Endodermal cell (in vitro differentiated cells): ENCODE data around the gene CIBAR2. TPM values are rescaled to one million over a fixed set of nuclear protein-coding genes. Genes with fewer than 3 reads are reported as not detected.

Source experiments
- DNase-seq: peaks from one replicate; pipeline ENCODE4 v3.0.0-alpha.2; 2017
- H3K27ac ChIP-seq: 2 replicates; pipeline ENCODE4 v1.5.1; 2013; ENCODE audit warnings: mild to moderate bottlenecking, low read depth, low read length, moderate library complexity
- H3K27me3 ChIP-seq: 2 replicates; pipeline ENCODE4 v1.6.1; 2013; ENCODE audit warnings: mild to moderate bottlenecking, low read length, moderate library complexity; ENCODE audit not compliant: insufficient read depth, control insufficient read depth, poor library complexity, severe bottlenecking
- H3K36me3 ChIP-seq: 2 replicates; pipeline ENCODE4 v1.7.0; 2013; ENCODE audit warnings: mild to moderate bottlenecking, low read length, moderate library complexity; ENCODE audit not compliant: control insufficient read depth, insufficient read depth
- H3K4me1 ChIP-seq: one replicate; pipeline ENCODE4 v1.7.0; 2013; ENCODE audit warnings: low read length; ENCODE audit not compliant: control insufficient read depth, insufficient read depth
- H3K4me3 ChIP-seq: 2 replicates; pipeline ENCODE4 v1.5.1; 2013; ENCODE audit warnings: mild to moderate bottlenecking, low read length, moderate library complexity
- H3K9ac ChIP-seq: 2 replicates; pipeline ENCODE4 v1.6.1; 2013; ENCODE audit warnings: mild to moderate bottlenecking, low read length, moderate library complexity; ENCODE audit not compliant: poor library complexity, severe bottlenecking; ENCODE audit errors: extremely low read depth
- H3K9me3 ChIP-seq: 2 replicates; pipeline ENCODE4 v1.6.1; 2013; ENCODE audit warnings: mild to moderate bottlenecking, low read length, moderate library complexity; ENCODE audit not compliant: control insufficient read depth
- H3K27ac Mint-ChIP-seq: 2 replicates; pipeline ENCODE4 v1.8.0; 2020; ENCODE audit warnings: mixed read lengths
- H3K27me3 Mint-ChIP-seq: 2 replicates; pipeline ENCODE4 v1.8.0; 2021; ENCODE audit warnings: mild to moderate bottlenecking, mixed read lengths; ENCODE audit not compliant: insufficient read depth
- H3K36me3 Mint-ChIP-seq: 2 replicates; pipeline ENCODE4 v1.8.0; 2020; ENCODE audit warnings: low read depth, mixed read lengths
- H3K4me1 Mint-ChIP-seq: 2 replicates; pipeline ENCODE4 v1.8.0; 2020; ENCODE audit warnings: mixed read lengths
- H3K4me3 Mint-ChIP-seq: 2 replicates; pipeline ENCODE4 v1.8.0; 2020; ENCODE audit warnings: mild to moderate bottlenecking, moderate library complexity, mixed read lengths
- H3K9me3 Mint-ChIP-seq: 2 replicates; pipeline ENCODE4 v1.8.0; 2020; ENCODE audit warnings: mild to moderate bottlenecking, mixed read lengths
- WGBS, 2 experiments: methylation state at CpG; one replicate each; pipeline versions ENCODE4 v1.1.5 to v1.1.7; 2013; ENCODE audit warnings: missing lambda C conversion rate in 2 of 2, mixed read lengths in 1 of 2; ENCODE audit not compliant: insufficient coverage in 1 of 2, insufficient read length in 1 of 2; 5-methylcytosine and 5-hydroxymethylcytosine counted together
- total RNA-seq, 2 donors: library from RNA; stranded (reverse); fragmentation: NEBNext Ultra II Directional in 1 of 2; extraction: Animal tissue kit (Norgen Biotek cat#: 25700) in 1 of 2; gene quantifications; 2 replicates in 1 of 2; 3 replicates in 1 of 2; pipeline ENCODE4 v1.2.1, GENCODE V29; 2021
- TF ChIP-seq, protein P1 (sequence below): fragments of 200-600 bp; sonication (generic); conservative IDR thresholded peaks from 2 replicates; pipeline ENCODE4 v1.5.0; 2021; ENCODE audit warnings: antibody characterized with exemption, mild to moderate bottlenecking

CIBAR2 gene
- total RNA-seq, 2 donors from 2014 or later = not detected

DNA sequence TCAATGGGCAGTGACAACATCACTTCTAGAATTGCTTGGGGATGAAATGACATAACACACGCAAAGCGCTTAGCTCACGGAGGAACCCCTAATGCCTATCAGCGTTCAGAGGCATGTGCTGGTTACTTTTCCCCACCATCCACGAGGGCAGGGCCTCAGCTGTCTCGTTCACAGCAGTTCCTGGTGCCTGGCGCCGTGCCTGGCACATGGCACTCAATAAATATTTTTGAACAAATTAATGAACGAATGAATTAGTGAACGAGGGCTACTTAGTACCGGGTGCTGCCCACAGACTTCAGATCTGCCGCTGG is 14.1 kb upstream of the CIBAR2 start:
- Histone ChIP-seq H3K27me3 (no peaks in the 10 kb centered on the region), H3K9me3 (no peaks in the 10 kb centered on the region), H3K36me3 (no peaks in the 10 kb centered on the region), H3K4me1 (peaks cover 3% of the 10 kb centered on the region), H3K27ac (peak overlapping the region; percentile 41), H3K4me3 (no peak overlapping the region), H3K9ac (no peak overlapping the region)
- DNase-seq = no peak
- Mint-ChIP-seq H3K27ac (no peak overlapping the region), H3K27me3 (no peaks in the 10 kb centered on the region), H3K9me3 (no peaks in the 10 kb centered on the region), H3K36me3 (no peaks in the 10 kb centered on the region), H3K4me1 (peaks cover 8% of the 10 kb centered on the region), H3K4me3 (no peak overlapping the region)
- TF ChIP-seq, protein P1, sequence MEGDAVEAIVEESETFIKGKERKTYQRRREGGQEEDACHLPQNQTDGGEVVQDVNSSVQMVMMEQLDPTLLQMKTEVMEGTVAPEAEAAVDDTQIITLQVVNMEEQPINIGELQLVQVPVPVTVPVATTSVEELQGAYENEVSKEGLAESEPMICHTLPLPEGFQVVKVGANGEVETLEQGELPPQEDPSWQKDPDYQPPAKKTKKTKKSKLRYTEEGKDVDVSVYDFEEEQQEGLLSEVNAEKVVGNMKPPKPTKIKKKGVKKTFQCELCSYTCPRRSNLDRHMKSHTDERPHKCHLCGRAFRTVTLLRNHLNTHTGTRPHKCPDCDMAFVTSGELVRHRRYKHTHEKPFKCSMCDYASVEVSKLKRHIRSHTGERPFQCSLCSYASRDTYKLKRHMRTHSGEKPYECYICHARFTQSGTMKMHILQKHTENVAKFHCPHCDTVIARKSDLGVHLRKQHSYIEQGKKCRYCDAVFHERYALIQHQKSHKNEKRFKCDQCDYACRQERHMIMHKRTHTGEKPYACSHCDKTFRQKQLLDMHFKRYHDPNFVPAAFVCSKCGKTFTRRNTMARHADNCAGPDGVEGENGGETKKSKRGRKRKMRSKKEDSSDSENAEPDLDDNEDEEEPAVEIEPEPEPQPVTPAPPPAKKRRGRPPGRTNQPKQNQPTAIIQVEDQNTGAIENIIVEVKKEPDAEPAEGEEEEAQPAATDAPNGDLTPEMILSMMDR = no peak
- WGBS, 2 experiments = 69 to 82% methylated on average over 11 to 12 of the region's 12 CpGs

DNA sequence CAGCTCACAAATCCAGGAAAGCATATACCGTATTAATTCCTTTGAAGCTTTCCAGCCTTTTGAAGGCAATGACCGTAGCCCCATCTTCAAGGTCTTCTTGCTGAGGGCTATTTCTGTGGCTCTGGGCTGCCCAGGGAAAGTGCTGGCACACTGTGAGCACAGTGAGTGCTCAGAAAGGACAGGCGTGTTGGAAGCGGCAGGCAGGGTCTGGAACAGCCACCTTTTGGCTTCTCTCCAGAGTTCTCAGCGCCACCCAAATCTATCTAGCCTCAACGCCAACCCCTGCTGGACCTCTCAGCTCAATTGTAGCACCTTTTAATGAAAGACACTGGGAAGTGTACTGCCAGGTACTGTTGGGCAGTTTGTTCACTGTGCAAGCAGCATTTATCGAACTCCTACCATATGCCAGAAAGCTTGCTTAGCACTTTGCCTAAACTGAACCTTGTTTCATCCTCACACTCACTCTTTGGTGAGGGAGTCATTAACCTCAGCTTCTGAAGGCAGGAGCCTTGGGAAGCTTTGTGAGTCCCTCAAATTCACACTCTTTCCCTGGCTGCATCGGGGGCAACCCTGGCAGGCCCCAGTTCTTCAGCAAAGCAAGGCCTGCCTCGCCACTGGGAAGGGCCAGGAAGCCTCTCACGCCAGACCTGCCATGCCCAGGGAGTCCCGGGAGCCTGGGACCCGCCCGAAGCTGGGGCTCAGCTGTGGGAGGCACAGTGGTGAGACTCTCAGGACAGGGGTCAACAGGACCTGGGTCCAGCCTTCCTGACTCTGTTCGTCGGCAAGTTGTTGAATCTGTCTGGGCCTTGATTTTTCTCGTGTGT is 13.5 kb upstream of the CIBAR2 start:
- no peak overlapping the region for H3K4me3 ChIP-seq
- no peak for DNase-seq
- TF ChIP-seq, protein P1 = no peak
- H3K27me3 ChIP-seq = no peaks in the 10 kb centered on the region
- Mint-ChIP-seq H3K36me3 (no peaks in the 10 kb centered on the region), H3K4me1 (peaks cover 8% of the 10 kb centered on the region), H3K4me3 (no peak overlapping the region), H3K27ac (no peak overlapping the region), H3K27me3 (no peaks in the 10 kb centered on the region), H3K9me3 (no peaks in the 10 kb centered on the region)
- H3K36me3 ChIP-seq = no peaks in the 10 kb centered on the region
- H3K9me3 ChIP-seq = no peaks in the 10 kb centered on the region
- WGBS, 2 experiments = 92 to 95% methylated on average over 13 to 16 of the region's 16 CpGs
- H3K4me1 ChIP-seq = peaks cover 3% of the 10 kb centered on the region
- H3K27ac ChIP-seq = no peak overlapping the region
- no peak overlapping the region for H3K9ac ChIP-seq

DNA sequence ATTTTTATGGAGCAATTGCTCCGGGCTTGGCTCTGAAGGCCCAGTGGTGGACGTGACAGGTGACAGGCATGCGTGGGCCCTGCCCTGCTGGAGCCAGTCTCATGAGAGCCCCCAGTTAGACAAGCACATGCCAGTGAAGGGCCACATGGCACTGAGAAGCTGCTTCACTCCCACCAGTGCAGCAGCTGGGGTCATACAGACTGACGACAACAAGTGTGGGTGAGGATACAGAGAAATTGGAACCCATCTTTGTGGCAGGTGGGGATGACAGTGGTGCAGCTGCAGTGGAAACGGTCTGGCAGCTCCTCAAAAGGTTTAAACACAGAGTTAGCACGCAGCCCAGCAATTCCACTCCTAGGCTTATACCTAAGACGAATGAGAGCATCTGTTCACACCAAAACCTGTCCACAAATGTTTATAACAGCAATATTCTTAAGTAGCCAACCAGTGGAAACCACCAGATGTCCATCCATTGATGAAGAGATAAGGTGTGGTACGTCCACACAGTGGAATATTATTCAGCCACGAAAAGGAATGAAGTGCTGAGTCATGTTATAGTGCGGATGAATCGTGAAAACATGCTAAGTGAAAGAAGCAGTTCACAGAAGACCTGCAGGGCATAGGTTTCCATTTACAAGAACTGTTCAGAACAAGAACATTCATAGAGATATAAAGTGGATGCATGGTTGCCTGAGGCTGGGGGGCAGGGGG is 12.5 kb upstream of the CIBAR2 start:
- Histone ChIP-seq H3K36me3 (no peaks in the 10 kb centered on the region), H3K9ac (no peak overlapping the region), H3K27ac (no peak overlapping the region), H3K4me1 (peaks cover 3% of the 10 kb centered on the region), H3K9me3 (no peaks in the 10 kb centered on the region), H3K4me3 (no peak overlapping the region), H3K27me3 (no peaks in the 10 kb centered on the region)
- WGBS, 2 experiments = 91 to 96% methylated on average over 9 to 11 of the region's 11 CpGs
- Mint-ChIP-seq H3K4me3 (no peak overlapping the region), H3K9me3 (no peaks in the 10 kb centered on the region), H3K36me3 (no peaks in the 10 kb centered on the region), H3K27me3 (no peaks in the 10 kb centered on the region), H3K27ac (no peak overlapping the region), H3K4me1 (peaks cover 11% of the 10 kb centered on the region)
- TF ChIP-seq, protein P1 = no peak
- no peak for DNase-seq
